A673 (cell line): ENCODE results near the gene NCBP2L. TPM values are rescaled to one million over a fixed set of nuclear protein-coding genes. Genes with fewer than 3 reads are reported as not detected.

Experiments
- BruUV-seq: library from RNA; stranded (reverse); fragments of 400-500 nt; replicated peaks from 2 replicates; lab custom pipeline; 2021; lab: Mats Ljungman, UMichigan
- CTCF ChIA-PET: fragments of 300-600 bp; sonication (Branson Sonifier 250); formaldehyde crosslinking; loops from one replicate; lab custom pipeline; 2022; ENCODE audit warnings: antibody characterized with exemption; lab: Charles Lee
- POLR2A ChIA-PET: fragments of 300-600 bp; sonication (Branson Sonifier 250); formaldehyde crosslinking; loops from one replicate; lab custom pipeline; 2022; ENCODE audit warnings: antibody characterized with exemption; ENCODE audit not compliant: low non-redundant PET; lab: Charles Lee
- DNase-seq: peaks from one replicate; pipeline ENCODE4 v3.0.0-alpha.2; 2015; ENCODE audit warnings: low spot score
- H3K27ac ChIP-seq: fragments of 200-600 bp; sonication (generic); 2 replicates; pipeline ENCODE4 v1.5.1; 2016; ENCODE audit warnings: mixed run types, low read depth, mild to moderate bottlenecking, mixed read lengths, antibody characterized with exemption, low read length; ENCODE audit not compliant: poor library complexity, severe bottlenecking
- H3K27me3 ChIP-seq: fragments of 200-600 bp; sonication (generic); replicated peaks from 2 replicates; pipeline ENCODE4 v1.6.1; 2017; ENCODE audit warnings: mixed run types, low read depth, mild to moderate bottlenecking, mixed read lengths, antibody characterized with exemption, low read length; ENCODE audit not compliant: insufficient read depth, poor library complexity
- H3K36me3 ChIP-seq: fragments of 200-600 bp; sonication (generic); 2 replicates; pipeline ENCODE4 v1.6.1; 2016; ENCODE audit warnings: mixed run types, mild to moderate bottlenecking, mixed read lengths, antibody characterized with exemption, low read length; ENCODE audit not compliant: insufficient read depth, poor library complexity, severe bottlenecking
- H3K4me1 ChIP-seq: fragments of 200-600 bp; sonication (generic); 2 replicates; pipeline ENCODE4 v1.6.1; 2017; ENCODE audit warnings: mixed run types, mild to moderate bottlenecking, mixed read lengths, antibody characterized with exemption, low read length; ENCODE audit not compliant: insufficient read depth, poor library complexity, severe bottlenecking
- H3K4me3 ChIP-seq: fragments of 200-600 bp; sonication (generic); 2 replicates; pipeline ENCODE4 v1.5.1; 2016; ENCODE audit warnings: low read depth, mixed run types, mild to moderate bottlenecking, mixed read lengths, low read length; ENCODE audit not compliant: poor library complexity, severe bottlenecking
- H3K9me3 ChIP-seq: fragments of 200-600 bp; sonication (generic); 2 replicates; pipeline ENCODE4 v1.6.1; 2016; ENCODE audit warnings: mixed run types, low read depth, mild to moderate bottlenecking, mixed read lengths, antibody characterized with exemption, low read length; ENCODE audit not compliant: poor library complexity, severe bottlenecking
- EZH2 ChIP-seq: fragments of 200-600 bp; sonication (generic); IDR thresholded peaks from 2 replicates; pipeline ENCODE4 v1.6.1; 2017; ENCODE audit warnings: borderline replicate concordance, low read depth, mild to moderate bottlenecking, mixed read lengths, antibody characterized with exemption, low read length; ENCODE audit not compliant: poor library complexity, severe bottlenecking
- intact Hi-C: fragments of 100-400 bp; cut with micrococcal nuclease; formaldehyde crosslinking; loops from one replicate; pipeline ENCODE4 v1.10.0; 2022; ENCODE audit not compliant: unreplicated experiment
- total RNA-seq: library from RNA; stranded (reverse); gene quantifications from 2 replicates; pipeline ENCODE4 v1.2.3, GENCODE V29; 2021
- TF ChIP-seq, protein P1 (sequence below): fragments of 300-800, 200-600 bp; sonication (generic); conservative IDR thresholded peaks from 2 replicates; pipeline ENCODE4 v1.5.1; 2017; ENCODE audit warnings: low read depth, mild to moderate bottlenecking, antibody characterized with exemption, low read length, moderate library complexity, mixed read lengths

The NCBP2L gene
- total RNA-seq, 1 experiment from 2014 or later: not detected

DNA sequence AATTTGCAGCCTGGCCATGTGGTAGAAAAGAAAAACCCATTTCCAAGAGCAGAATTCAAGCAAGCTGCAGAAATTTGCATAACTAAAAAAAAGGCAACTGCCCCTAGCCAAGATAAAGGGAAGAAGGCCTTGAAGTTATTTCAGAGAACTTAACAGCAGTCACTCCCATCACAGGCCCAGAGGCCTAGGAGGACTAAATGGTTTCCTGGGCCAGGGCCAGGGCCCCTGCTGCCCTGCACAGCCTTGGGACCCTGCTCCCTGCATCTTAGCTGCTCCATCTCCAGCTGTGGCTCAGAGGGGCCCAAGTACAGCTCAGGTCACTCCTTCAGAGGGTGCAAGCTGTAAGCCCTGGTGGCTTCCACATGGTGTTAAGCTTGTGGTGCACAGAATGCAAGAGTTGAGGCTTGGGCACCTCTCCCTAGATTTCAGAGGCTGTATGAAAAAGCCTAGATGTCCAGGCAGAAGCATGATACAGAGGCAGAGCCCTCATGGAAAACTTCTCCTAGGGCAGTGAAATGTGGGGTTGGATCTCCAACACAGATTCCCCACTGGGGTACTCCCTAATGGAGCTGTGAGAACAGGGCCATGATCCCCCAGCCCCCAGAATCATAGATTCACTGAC, 41.5 kb downstream of the NCBP2L start:
- no TSS peak for BruUV-seq

DNA sequence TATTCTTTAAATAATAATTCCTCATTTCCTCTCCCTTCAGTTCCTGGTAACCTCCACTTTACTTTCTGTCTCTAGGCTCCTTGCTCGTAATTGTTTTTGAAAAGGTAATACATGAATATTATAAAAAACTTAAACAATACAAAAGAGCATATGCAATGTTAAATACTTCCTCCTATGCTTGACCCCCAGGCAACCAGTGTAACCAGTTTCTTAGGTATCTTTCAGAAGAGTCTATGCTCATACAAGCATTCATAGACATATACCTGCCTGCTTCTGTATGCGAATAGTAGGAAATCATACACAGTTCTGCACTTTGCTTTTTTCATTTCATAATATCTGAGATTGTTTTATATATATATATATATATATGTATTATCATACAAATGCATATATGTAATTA, 45.5 kb downstream of the NCBP2L start:
- no TSS peak for BruUV-seq
- ChIA-PET CTCF (no interaction called here), POLR2A (no interaction called here)
- no peaks in the 10 kb centered on the region for H3K4me1 ChIP-seq
- no peak overlapping the region for H3K4me3 ChIP-seq
- no peak for DNase-seq
- peaks cover 3% of the 10 kb centered on the region for H3K9me3 ChIP-seq
- peaks cover 22% of the 10 kb centered on the region for H3K27me3 ChIP-seq
- intact Hi-C loops: no loop called here
- H3K27ac ChIP-seq: no peak overlapping the region
- no peak for TF ChIP-seq EZH2
- TF ChIP-seq, protein P1, sequence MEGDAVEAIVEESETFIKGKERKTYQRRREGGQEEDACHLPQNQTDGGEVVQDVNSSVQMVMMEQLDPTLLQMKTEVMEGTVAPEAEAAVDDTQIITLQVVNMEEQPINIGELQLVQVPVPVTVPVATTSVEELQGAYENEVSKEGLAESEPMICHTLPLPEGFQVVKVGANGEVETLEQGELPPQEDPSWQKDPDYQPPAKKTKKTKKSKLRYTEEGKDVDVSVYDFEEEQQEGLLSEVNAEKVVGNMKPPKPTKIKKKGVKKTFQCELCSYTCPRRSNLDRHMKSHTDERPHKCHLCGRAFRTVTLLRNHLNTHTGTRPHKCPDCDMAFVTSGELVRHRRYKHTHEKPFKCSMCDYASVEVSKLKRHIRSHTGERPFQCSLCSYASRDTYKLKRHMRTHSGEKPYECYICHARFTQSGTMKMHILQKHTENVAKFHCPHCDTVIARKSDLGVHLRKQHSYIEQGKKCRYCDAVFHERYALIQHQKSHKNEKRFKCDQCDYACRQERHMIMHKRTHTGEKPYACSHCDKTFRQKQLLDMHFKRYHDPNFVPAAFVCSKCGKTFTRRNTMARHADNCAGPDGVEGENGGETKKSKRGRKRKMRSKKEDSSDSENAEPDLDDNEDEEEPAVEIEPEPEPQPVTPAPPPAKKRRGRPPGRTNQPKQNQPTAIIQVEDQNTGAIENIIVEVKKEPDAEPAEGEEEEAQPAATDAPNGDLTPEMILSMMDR: no peak
- no peaks in the 10 kb centered on the region for H3K36me3 ChIP-seq

More for the DNA sequence above, 41.5 kb downstream of the NCBP2L start:
- intact Hi-C loops: no loop called here
- H3K36me3 ChIP-seq: no peaks in the 10 kb centered on the region
- peaks cover 3% of the 10 kb centered on the region for H3K9me3 ChIP-seq
- no peak overlapping the region for H3K27ac ChIP-seq
- ChIA-PET CTCF (no interaction called here), POLR2A (no interaction called here)
- DNase-seq: no peak
- H3K27me3 ChIP-seq: peaks cover 4% of the 10 kb centered on the region
- no peak overlapping the region for H3K4me3 ChIP-seq
- H3K4me1 ChIP-seq: no peaks in the 10 kb centered on the region
- TF ChIP-seq, protein P1: no peak
- no peak for TF ChIP-seq EZH2

DNA sequence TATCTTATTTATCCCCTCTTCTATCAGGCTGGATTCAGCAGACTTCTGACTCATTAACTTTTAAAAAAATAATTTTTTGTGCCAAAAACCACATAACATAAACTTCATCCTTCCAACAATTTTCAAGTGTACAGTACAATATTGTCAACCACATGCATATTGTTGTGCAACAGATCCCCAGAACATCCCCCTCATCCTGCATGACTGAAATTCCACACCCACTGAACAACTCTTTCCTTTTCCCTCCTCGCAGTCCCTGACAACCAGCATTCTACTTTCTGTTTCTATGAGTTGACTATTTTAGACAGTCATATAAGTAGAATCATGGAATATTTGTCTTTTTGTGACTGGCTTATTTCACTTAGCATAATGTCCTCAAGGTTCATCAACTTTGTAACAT, 45.9 kb downstream of the NCBP2L start:
- no TSS peak for BruUV-seq
- peaks cover 22% of the 10 kb centered on the region for H3K27me3 ChIP-seq

More for the DNA sequence above, 45.9 kb downstream of the NCBP2L start:
- Histone ChIP-seq H3K4me3 (no peak overlapping the region), H3K27ac (no peak overlapping the region), H3K36me3 (no peaks in the 10 kb centered on the region), H3K9me3 (peaks cover 3% of the 10 kb centered on the region), H3K4me1 (no peaks in the 10 kb centered on the region)
- CTCF ChIA-PET: no interaction called here
- POLR2A ChIA-PET: no interaction called here
- intact Hi-C loops: no loop called here
- DNase-seq: no peak
- TF ChIP-seq EZH2: no peak
- TF ChIP-seq, protein P1: no peak
